Activated T-cell treated with anti-CD3 and anti-CD28 coated beads, Interleukin-2, amount 50 U/mL, for 4 hours (primary cell): ENCODE results near the gene JCHAIN. TPM values are rescaled to one million over a fixed set of nuclear protein-coding genes. Genes with fewer than 3 reads are reported as not detected.
"Not testable (repeated sequence)": the region's sequence is repeated elsewhere in the genome, so short reads cannot be mapped to it uniquely, and the experiment has no call there.

ENCODE experiments used
- ATAC-seq, 2 donors: fragments of 200-7000 bp; cut with Tn5 transposase; one replicate each; pipeline ENCODE4 v1.10.0; 2021
- DNase-seq: peaks from one replicate; pipeline ENCODE4 v3.0.0-alpha.2; 2020
- H3K27me3 Mint-ChIP-seq: one replicate; pipeline ENCODE4 v1.8.0; 2021; ENCODE audit warnings: low read depth, mixed read lengths
- H3K36me3 Mint-ChIP-seq: one replicate; pipeline ENCODE4 v1.8.0; 2022; ENCODE audit warnings: mixed read lengths; ENCODE audit not compliant: insufficient read depth
- H3K4me1 Mint-ChIP-seq: one replicate; pipeline ENCODE4 v1.8.0; 2021; ENCODE audit warnings: low read depth, mixed read lengths
- H3K4me3 Mint-ChIP-seq: one replicate; pipeline ENCODE4 v1.8.0; 2021; ENCODE audit warnings: mild to moderate bottlenecking, moderate library complexity, mixed read lengths
- H3K9me3 Mint-ChIP-seq: one replicate; pipeline ENCODE4 v1.8.0; 2021; ENCODE audit warnings: mixed read lengths
- total RNA-seq, 3 donors: library from RNA; stranded (reverse); gene quantifications; one replicate each; pipeline ENCODE4 v1.2.1, GENCODE V29; 2021

JCHAIN gene
- total RNA-seq, 3 donors from 2014 or later: 0.58 to 1.4 (median 1.1) TPM

GRCh38 chr4:70676554-70677090, 10.3 kb upstream of the JCHAIN start:
- Mint-ChIP-seq H3K4me3 (no peak overlapping the region), H3K27me3 (peaks cover 3% of the 10 kb centered on the region), H3K4me1 (peaks cover 16% of the 10 kb centered on the region), H3K36me3 (no peaks in the 10 kb centered on the region), H3K9me3 (no peaks in the 10 kb centered on the region)
- ATAC-seq (no peak), DNase-seq (no peak)

DNA sequence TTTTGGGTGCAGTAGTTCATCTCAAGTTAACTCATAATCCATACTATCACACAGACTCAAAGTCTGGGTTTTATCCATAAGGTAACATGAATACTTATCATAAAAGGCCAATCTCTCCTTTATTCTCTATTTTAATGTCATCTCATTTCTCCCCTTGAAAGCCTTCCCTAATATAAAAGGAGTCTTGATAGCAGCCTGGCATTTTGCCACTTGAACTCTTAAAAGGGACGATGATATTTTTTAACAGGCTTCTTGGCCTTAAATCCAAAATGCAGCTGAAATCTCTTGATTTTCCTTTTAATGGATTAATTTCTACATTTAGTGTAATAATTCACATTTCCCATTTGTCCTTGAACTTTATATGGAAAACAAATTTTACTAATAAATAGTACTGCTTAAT, 8.4 kb upstream of the JCHAIN start:
- ATAC-seq: no peak
- Mint-ChIP-seq H3K36me3 (no peaks in the 10 kb centered on the region), H3K9me3 (no peaks in the 10 kb centered on the region)

GRCh38 chr4:70674191-70674590, 7.9 kb upstream of the JCHAIN start:
- no peaks in the 10 kb centered on the region for H3K9me3 Mint-ChIP-seq
- no peak for DNase-seq
- no peak overlapping the region for H3K4me3 Mint-ChIP-seq
- H3K27me3 Mint-ChIP-seq: peaks cover 3% of the 10 kb centered on the region
- no peak for ATAC-seq
- no peaks in the 10 kb centered on the region for H3K36me3 Mint-ChIP-seq
- H3K4me1 Mint-ChIP-seq: peaks cover 16% of the 10 kb centered on the region

More for the DNA sequence above, 8.4 kb upstream of the JCHAIN start:
- no peak overlapping the region for H3K4me3 Mint-ChIP-seq
- DNase-seq: no peak
- peaks cover 16% of the 10 kb centered on the region for H3K4me1 Mint-ChIP-seq
- peaks cover 3% of the 10 kb centered on the region for H3K27me3 Mint-ChIP-seq

DNA sequence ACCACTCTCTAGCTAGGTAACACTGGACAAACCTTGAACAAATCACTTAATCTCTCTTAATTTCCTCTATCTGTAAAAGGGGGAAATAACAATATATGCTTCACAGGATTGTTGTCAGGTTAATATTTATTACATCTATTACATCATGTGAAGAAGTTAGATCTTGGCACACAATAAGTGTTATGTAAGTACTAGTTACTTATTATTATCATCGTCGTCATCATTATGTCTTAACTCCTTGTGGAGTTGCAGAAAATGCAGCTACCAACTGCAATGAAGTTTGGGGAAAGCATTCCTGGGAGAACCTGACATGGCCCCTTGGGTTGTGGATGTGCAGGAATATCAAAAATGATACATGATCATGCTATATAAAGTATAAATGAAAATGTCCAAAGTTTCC, 4.8 kb upstream of the JCHAIN start:
- peaks cover 3% of the 10 kb centered on the region for H3K27me3 Mint-ChIP-seq
- ATAC-seq: no peak
- H3K4me1 Mint-ChIP-seq: no peaks in the 10 kb centered on the region
- H3K4me3 Mint-ChIP-seq: no peak overlapping the region
- H3K9me3 Mint-ChIP-seq: no peaks in the 10 kb centered on the region
- DNase-seq: no peak
- H3K36me3 Mint-ChIP-seq: no peaks in the 10 kb centered on the region

- DNase-seq (no peak), ATAC-seq (no peak)
- Mint-ChIP-seq H3K4me3 (no peak overlapping the region), H3K27me3 (no peaks in the 10 kb centered on the region), H3K9me3 (no peaks in the 10 kb centered on the region), H3K36me3 (no peaks in the 10 kb centered on the region), H3K4me1 (no peaks in the 10 kb centered on the region)
Observed at GRCh38 chr4:70670332-70671014, 4.2 kb upstream of the JCHAIN start.

- Mint-ChIP-seq H3K9me3 (no peaks in the 10 kb centered on the region), H3K4me3 (no peak overlapping the region)
- no peak for ATAC-seq
Observed at GRCh38 chr4:70667740-70668535, 1.6 kb upstream of the JCHAIN start.

DNA sequence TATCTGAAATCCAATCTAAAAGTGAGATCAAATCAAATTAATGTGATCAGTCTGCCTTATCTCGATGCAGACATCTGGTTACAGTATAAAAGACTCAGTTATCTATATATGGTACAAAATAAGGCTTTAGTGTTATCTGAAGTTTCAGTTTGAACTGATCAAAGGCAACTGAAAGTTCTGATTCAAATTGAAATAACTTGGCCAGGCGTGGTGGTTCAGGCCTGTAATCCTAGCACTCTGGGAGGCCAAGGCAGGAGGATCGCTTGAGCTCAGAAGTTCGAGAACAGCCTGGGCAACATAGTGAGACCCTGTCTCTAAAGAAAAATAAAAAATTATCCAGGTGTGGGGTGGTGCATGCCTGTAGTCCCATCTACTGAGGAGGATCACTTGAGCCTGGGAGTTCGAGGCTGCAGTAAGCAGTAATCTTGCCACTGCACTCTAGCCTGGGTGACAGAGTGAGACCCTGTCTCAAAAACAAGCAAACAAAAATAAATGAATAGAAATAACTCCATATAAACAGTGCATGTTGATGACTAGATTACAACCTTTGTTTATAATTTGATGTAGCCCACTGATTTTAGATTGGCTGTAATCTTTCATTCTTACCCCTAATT, 4.9 kb downstream of the JCHAIN start:
- H3K36me3 Mint-ChIP-seq, DNase-seq, H3K9me3 Mint-ChIP-seq, H3K4me3 Mint-ChIP-seq, H3K27me3 Mint-ChIP-seq, H3K4me1 Mint-ChIP-seq: not testable (repeated sequence)
- ATAC-seq: peak; percentile 27 to 32

More at GRCh38 chr4:70667740-70668535, 1.6 kb upstream of the JCHAIN start:
- no peaks in the 10 kb centered on the region for H3K4me1 Mint-ChIP-seq
- no peak for DNase-seq
- H3K36me3 Mint-ChIP-seq: no peaks in the 10 kb centered on the region
- no peaks in the 10 kb centered on the region for H3K27me3 Mint-ChIP-seq

DNA sequence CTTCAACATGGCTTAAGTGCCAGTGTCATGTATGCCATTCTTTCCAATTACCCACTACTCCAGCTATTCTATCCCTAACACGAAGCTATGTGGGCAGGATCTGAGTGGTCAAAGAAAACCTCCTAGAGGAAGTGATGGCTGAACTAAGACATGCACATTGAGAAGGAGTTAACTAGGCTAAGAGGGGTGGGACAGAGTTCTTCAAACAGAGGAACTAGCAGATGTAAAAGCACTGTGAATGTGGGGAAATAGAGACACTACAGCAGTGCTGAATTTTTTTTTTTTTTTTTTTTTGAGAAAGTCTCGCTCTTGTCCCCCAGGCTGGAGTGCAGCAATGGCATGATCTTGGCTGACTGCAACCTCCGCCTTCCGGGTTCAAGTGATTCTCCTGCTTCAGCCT, 6.2 kb downstream of the JCHAIN start:
- no peaks in the 10 kb centered on the region for H3K9me3 Mint-ChIP-seq

GRCh38 chr4:70658418-70658817, 7.9 kb downstream of the JCHAIN start:
- Mint-ChIP-seq H3K27me3 (no peaks in the 10 kb centered on the region), H3K9me3 (no peaks in the 10 kb centered on the region), H3K36me3 (no peaks in the 10 kb centered on the region), H3K4me3 (no peak overlapping the region), H3K4me1 (no peaks in the 10 kb centered on the region)
- DNase-seq: no peak
- ATAC-seq: no peak

More for the DNA sequence above, 6.2 kb downstream of the JCHAIN start:
- Mint-ChIP-seq H3K4me3 (no peak overlapping the region), H3K27me3 (no peaks in the 10 kb centered on the region), H3K4me1 (no peaks in the 10 kb centered on the region), H3K36me3 (no peaks in the 10 kb centered on the region)
- DNase-seq (no peak), ATAC-seq (no peak)

DNA sequence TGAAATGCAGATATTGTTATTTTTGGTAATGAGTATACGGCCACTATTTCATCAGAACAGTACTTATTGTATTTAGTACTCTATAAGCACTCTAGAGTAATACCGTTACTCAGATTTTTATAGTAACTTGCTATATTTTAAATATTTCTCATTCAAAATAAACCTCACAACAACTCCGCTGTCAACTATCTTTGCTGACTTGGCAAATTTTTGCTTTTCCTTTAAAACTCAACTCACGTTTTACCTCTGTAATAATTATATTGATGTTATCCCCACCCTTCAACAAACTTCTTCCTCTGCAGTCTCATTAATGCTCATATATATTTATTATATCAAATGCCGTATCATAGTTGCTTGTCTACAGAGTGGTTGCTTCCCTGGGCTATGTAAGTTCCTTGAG, 9.0 kb downstream of the JCHAIN start:
- Mint-ChIP-seq H3K27me3 (no peaks in the 10 kb centered on the region), H3K36me3 (no peaks in the 10 kb centered on the region), H3K4me3 (no peak overlapping the region), H3K4me1 (no peaks in the 10 kb centered on the region), H3K9me3 (no peaks in the 10 kb centered on the region)
- DNase-seq (no peak), ATAC-seq (no peak)

DNA sequence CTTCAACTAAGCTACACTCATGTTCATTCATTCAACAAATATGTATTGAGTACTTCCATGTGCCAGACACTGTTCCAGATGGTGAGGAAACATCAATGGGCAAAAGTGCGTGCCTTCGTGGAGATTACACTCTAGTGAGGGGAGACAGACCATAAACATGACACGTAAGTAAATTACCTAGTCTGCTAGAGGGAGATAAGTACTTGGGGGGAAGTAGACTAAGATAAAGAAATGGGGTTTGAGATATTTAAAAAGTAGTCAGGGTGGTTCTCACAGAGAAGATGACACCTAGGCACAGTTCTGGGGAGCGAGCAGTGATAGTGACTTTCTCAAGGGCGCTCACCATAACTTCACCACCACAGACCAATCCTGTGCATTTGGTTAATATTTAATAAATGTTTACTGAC, 11.7 kb downstream of the JCHAIN start:
- H3K27me3 Mint-ChIP-seq: no peaks in the 10 kb centered on the region
- ATAC-seq (no peak), DNase-seq (no peak)
- H3K4me1 Mint-ChIP-seq: no peaks in the 10 kb centered on the region
- no peak overlapping the region for H3K4me3 Mint-ChIP-seq
- no peaks in the 10 kb centered on the region for H3K36me3 Mint-ChIP-seq
- H3K9me3 Mint-ChIP-seq: no peaks in the 10 kb centered on the region

GRCh38 chr4:70651864-70652506, 14.3 kb downstream of the JCHAIN start:
- no peak overlapping the region for H3K4me3 Mint-ChIP-seq
- no peaks in the 10 kb centered on the region for H3K27me3 Mint-ChIP-seq
- H3K4me1 Mint-ChIP-seq: no peaks in the 10 kb centered on the region
- no peaks in the 10 kb centered on the region for H3K36me3 Mint-ChIP-seq
- DNase-seq (no peak), ATAC-seq (peak; percentile 32 to 48)
- no peaks in the 10 kb centered on the region for H3K9me3 Mint-ChIP-seq

GRCh38 chr4:70650741-70651140, 15.6 kb downstream of the JCHAIN start:
- not testable (repeated sequence) for H3K27me3 Mint-ChIP-seq, H3K4me1 Mint-ChIP-seq, H3K36me3 Mint-ChIP-seq, H3K4me3 Mint-ChIP-seq, ATAC-seq, H3K9me3 Mint-ChIP-seq, DNase-seq

DNA sequence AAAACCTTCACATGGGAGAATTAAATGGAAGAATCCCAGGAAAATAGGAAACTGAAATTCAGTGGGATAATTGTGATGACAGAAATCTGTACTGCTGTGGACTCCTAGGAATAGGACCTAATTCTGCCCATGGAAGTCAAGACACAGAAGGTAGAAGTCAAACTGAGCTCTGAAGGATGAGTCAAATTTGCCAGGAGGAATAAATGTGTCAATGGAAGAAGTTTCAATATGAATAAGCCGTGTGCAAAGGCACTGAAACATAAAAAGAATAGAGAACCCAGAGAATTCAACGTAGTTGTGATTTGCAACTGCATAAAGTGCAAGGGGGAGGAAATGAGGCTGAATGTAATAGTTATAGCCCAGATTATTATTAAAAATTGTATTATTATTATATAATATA, 26.1 kb downstream of the JCHAIN start:
- DNase-seq (no peak), ATAC-seq (no peak)
- H3K9me3 Mint-ChIP-seq: no peaks in the 10 kb centered on the region
- H3K36me3 Mint-ChIP-seq: no peaks in the 10 kb centered on the region
- no peak overlapping the region for H3K4me3 Mint-ChIP-seq
- no peaks in the 10 kb centered on the region for H3K27me3 Mint-ChIP-seq
- H3K4me1 Mint-ChIP-seq: peaks cover 2% of the 10 kb centered on the region
